Neuron (in vitro differentiated cells): ENCODE data around the gene TFRC.
"Not testable (repeated sequence)": the region's sequence is repeated elsewhere in the genome, so short reads cannot be mapped to it uniquely, and the experiment has no call there.

Experiments
- H2AFZ ChIP-seq: one replicate; pipeline ENCODE4 v1.6.1; 2013; ENCODE audit warnings: low read depth, mild to moderate bottlenecking, inconsistent platforms, low read length, moderate library complexity
- H3K27me3 ChIP-seq: one replicate; pipeline ENCODE4 v1.6.1; 2013; ENCODE audit warnings: low read length; ENCODE audit not compliant: insufficient read depth
- H3K36me3 ChIP-seq: one replicate; pipeline ENCODE4 v1.6.1; 2013; ENCODE audit warnings: low read length; ENCODE audit not compliant: insufficient read depth
- H3K4me1 ChIP-seq: one replicate; pipeline ENCODE4 v1.6.1; 2013; ENCODE audit warnings: low read length; ENCODE audit not compliant: insufficient read depth
- H3K4me3 ChIP-seq: 2 replicates; pipeline ENCODE4 v1.5.1; 2013; ENCODE audit warnings: mild to moderate bottlenecking, low read length, moderate library complexity
- H3K9me3 ChIP-seq: one replicate; pipeline ENCODE4 v1.6.1; 2013; ENCODE audit warnings: low read length

The TFRC gene

GRCh38 chr3:196051282-196052076, 30.4 kb downstream of the TFRC start:
- H3K4me1 ChIP-seq, result no peaks in the 10 kb centered on the region
- H3K27me3 ChIP-seq, result no peaks in the 10 kb centered on the region
- peaks cover 73% of the 10 kb centered on the region for H3K36me3 ChIP-seq

GRCh38 chr3:196050597-196050996, 31.3 kb downstream of the TFRC start:
- no peak overlapping the region for H2AFZ ChIP-seq
- H3K9me3 ChIP-seq, result no peaks in the 10 kb centered on the region
- H3K4me3 ChIP-seq, result no peak overlapping the region
- peaks cover 64% of the 10 kb centered on the region for H3K36me3 ChIP-seq
- H3K4me1 ChIP-seq, result no peaks in the 10 kb centered on the region
- no peaks in the 10 kb centered on the region for H3K27me3 ChIP-seq

More at GRCh38 chr3:196051282-196052076, 30.4 kb downstream of the TFRC start:
- no peak overlapping the region for H3K4me3 ChIP-seq
- H3K9me3 ChIP-seq, result no peaks in the 10 kb centered on the region
- H2AFZ ChIP-seq, result no peak overlapping the region

GRCh38 chr3:196049653-196050052, 32.2 kb downstream of the TFRC start:
- Histone ChIP-seq H3K4me1 (no peaks in the 10 kb centered on the region), H3K4me3 (no peak overlapping the region), H2AFZ (no peak overlapping the region), H3K9me3 (peaks cover under 1% of the 10 kb centered on the region), H3K36me3 (peaks cover 54% of the 10 kb centered on the region), H3K27me3 (no peaks in the 10 kb centered on the region)

- Histone ChIP-seq H3K4me3 (no peak overlapping the region), H3K9me3 (peaks cover 2% of the 10 kb centered on the region), H3K36me3 (peaks cover 50% of the 10 kb centered on the region), H3K4me1 (no peaks in the 10 kb centered on the region), H3K27me3 (no peaks in the 10 kb centered on the region), H2AFZ (no peak overlapping the region)
These were observed 32.8 kb downstream of the TFRC start for GRCh38 chr3:196048922-196049598.

GRCh38 chr3:196047391-196048030, 34.4 kb downstream of the TFRC start:
- no peak overlapping the region for H3K4me3 ChIP-seq
- H3K4me1 ChIP-seq, result no peaks in the 10 kb centered on the region
- H3K27me3 ChIP-seq, result no peaks in the 10 kb centered on the region
- peaks cover 2% of the 10 kb centered on the region for H3K9me3 ChIP-seq
- no peak overlapping the region for H2AFZ ChIP-seq
- H3K36me3 ChIP-seq, result peaks cover 35% of the 10 kb centered on the region

GRCh38 chr3:196044513-196044912, 37.4 kb downstream of the TFRC start:
- no peak overlapping the region for H3K4me3 ChIP-seq
- peaks cover 2% of the 10 kb centered on the region for H3K9me3 ChIP-seq
- H3K27me3 ChIP-seq, result no peaks in the 10 kb centered on the region
- H3K36me3 ChIP-seq, result peaks cover 6% of the 10 kb centered on the region
- H2AFZ ChIP-seq, result no peak overlapping the region
- H3K4me1 ChIP-seq, result no peaks in the 10 kb centered on the region

- H3K9me3 ChIP-seq, result peaks cover 2% of the 10 kb centered on the region
- H3K27me3 ChIP-seq, result no peaks in the 10 kb centered on the region
- no peaks in the 10 kb centered on the region for H3K36me3 ChIP-seq
- H3K4me3 ChIP-seq, result no peak overlapping the region
- no peaks in the 10 kb centered on the region for H3K4me1 ChIP-seq
- H2AFZ ChIP-seq, result no peak overlapping the region
These were observed 39.2 kb downstream of the TFRC start for GRCh38 chr3:196042673-196043072.

GRCh38 chr3:196039359-196039758, 42.5 kb downstream of the TFRC start:
- Histone ChIP-seq H3K27me3 (no peaks in the 10 kb centered on the region), H2AFZ (no peak overlapping the region)

GRCh38 chr3:196026059-196026458, 55.8 kb downstream of the TFRC start:
- H3K4me1 ChIP-seq, H2AFZ ChIP-seq, H3K4me3 ChIP-seq, H3K36me3 ChIP-seq, H3K9me3 ChIP-seq, H3K27me3 ChIP-seq: not testable (repeated sequence)

More at GRCh38 chr3:196039359-196039758, 42.5 kb downstream of the TFRC start:
- Histone ChIP-seq H3K9me3 (no peaks in the 10 kb centered on the region), H3K4me1 (no peaks in the 10 kb centered on the region), H3K36me3 (no peaks in the 10 kb centered on the region), H3K4me3 (no peak overlapping the region)

- Histone ChIP-seq H3K27me3 (no peaks in the 10 kb centered on the region), H2AFZ (no peak overlapping the region), H3K4me1 (peaks cover 7% of the 10 kb centered on the region), H3K36me3 (no peaks in the 10 kb centered on the region), H3K4me3 (no peak overlapping the region), H3K9me3 (no peaks in the 10 kb centered on the region)
These were observed 56.9 kb downstream of the TFRC start for GRCh38 chr3:196024968-196025367.

- H2AFZ ChIP-seq, result no peak overlapping the region
- H3K4me3 ChIP-seq, result no peak overlapping the region
- H3K36me3 ChIP-seq, result no peaks in the 10 kb centered on the region
- H3K27me3 ChIP-seq, result no peaks in the 10 kb centered on the region
- no peaks in the 10 kb centered on the region for H3K9me3 ChIP-seq
- peaks cover 7% of the 10 kb centered on the region for H3K4me1 ChIP-seq
These were observed 57.9 kb downstream of the TFRC start for GRCh38 chr3:196023947-196024346.

GRCh38 chr3:196022499-196022878, 59.4 kb downstream of the TFRC start:
- not testable (repeated sequence) for H3K27me3 ChIP-seq, H3K4me3 ChIP-seq, H3K4me1 ChIP-seq, H2AFZ ChIP-seq, H3K36me3 ChIP-seq, H3K9me3 ChIP-seq

- Histone ChIP-seq H2AFZ (no peak overlapping the region), H3K4me1 (peaks cover 7% of the 10 kb centered on the region), H3K9me3 (no peaks in the 10 kb centered on the region), H3K36me3 (no peaks in the 10 kb centered on the region), H3K4me3 (no peak overlapping the region), H3K27me3 (no peaks in the 10 kb centered on the region)
These were observed 61.5 kb downstream of the TFRC start for GRCh38 chr3:196020373-196020772.
